NCI-H446 (cell line): ENCODE results near the gene SEC61A2.
A peak's percentile ranks its signal among the peaks of the same experiment; 100 is the strongest.
"Not testable (repeated sequence)": the region's sequence is repeated elsewhere in the genome, so short reads cannot be mapped to it uniquely, and the experiment has no call there.

ENCODE experiments used
- DNase-seq, 2 experiments: peaks; one replicate each; lab custom pipeline; 2025; lab: John Stamatoyannopoulos, UW

SEC61A2 gene

GRCh38 chr10:12129222-12130111 is at the start of gene SEC61A2:
TSS of gene SEC61A2 (plus strand) at chr10:12129677. CDS start at chr10:12129788, 111 bp downstream.
- DNase-seq: peak; percentile 68 to 95

GRCh38 chr10:12081470-12081869 is 48.0 kb upstream of the SEC61A2 start:
- DNase-seq: no peak

GRCh38 chr10:12081879-12082557 is 47.5 kb upstream of the SEC61A2 start:
- DNase-seq: no peak

GRCh38 chr10:12088919-12089318 is 40.6 kb upstream of the SEC61A2 start:
- DNase-seq: no peak

GRCh38 chr10:12091421-12091820 is 38.1 kb upstream of the SEC61A2 start:
- no peak for DNase-seq

GRCh38 chr10:12097361-12097760 is 32.1 kb upstream of the SEC61A2 start:
- DNase-seq: not testable (repeated sequence)

GRCh38 chr10:12097791-12098190 is 31.7 kb upstream of the SEC61A2 start:
- no peak for DNase-seq

- DNase-seq: no peak
Measured at GRCh38 chr10:12098966-12099365, 30.5 kb upstream of the SEC61A2 start.

GRCh38 chr10:12103802-12104201 is 25.7 kb upstream of the SEC61A2 start:
- no peak for DNase-seq

GRCh38 chr10:12107781-12108180 is 21.7 kb upstream of the SEC61A2 start:
- DNase-seq: no peak

- DNase-seq: no peak
Measured at GRCh38 chr10:12109286-12109685, 20.2 kb upstream of the SEC61A2 start.

- DNase-seq: no peak
Measured at GRCh38 chr10:12111528-12111927, 17.9 kb upstream of the SEC61A2 start.

GRCh38 chr10:12113627-12114026 is 15.8 kb upstream of the SEC61A2 start:
- DNase-seq: no peak

GRCh38 chr10:12121673-12122072 is 7.8 kb upstream of the SEC61A2 start:
- no peak for DNase-seq

GRCh38 chr10:12130237-12130872 is 878 bp downstream of the SEC61A2 start:
- peak; percentile 35 to 52 for DNase-seq

- DNase-seq: no peak
Measured at GRCh38 chr10:12135631-12136030, 6.2 kb downstream of the SEC61A2 start.

GRCh38 chr10:12140038-12140437 is 10.6 kb downstream of the SEC61A2 start:
- DNase-seq: no peak

- DNase-seq: no peak
Measured at GRCh38 chr10:12144538-12144937, 15.1 kb downstream of the SEC61A2 start.

- DNase-seq: no peak
Measured at GRCh38 chr10:12150163-12150562, 20.7 kb downstream of the SEC61A2 start.

GRCh38 chr10:12154516-12154915 is 25.0 kb downstream of the SEC61A2 start:
- DNase-seq: no peak

GRCh38 chr10:12156367-12157123 is 27.1 kb downstream of the SEC61A2 start:
- DNase-seq: no peak

GRCh38 chr10:12158111-12158510 is 28.6 kb downstream of the SEC61A2 start:
- no peak for DNase-seq
